ENCODE measurements around the gene CDKL4.
"Not testable (repeated sequence)": the region's sequence is repeated elsewhere in the genome, so short reads cannot be mapped to it uniquely, and the experiment has no call there.

CDKL4 gene

GRCh38 chr2:39202639-39203369, 41.0 kb downstream of the CDKL4 start:
- peak overlapping the region; percentile 14; the same call in 1 of the 2 replicates for H3K9ac ChIP-seq (ENCODE audit: low read depth, low read length)
- peak overlapping the region; percentile 28; the same call in 1 of the 2 replicates for H3K4me3 ChIP-seq (ENCODE audit: low read length)
- no peaks in the 10 kb centered on the region for H3K27me3 ChIP-seq (ENCODE audit: insufficient read depth, low read length)
- H3K27ac ChIP-seq (ENCODE audit: low read length), result no peak overlapping the region
- H3K9me3 ChIP-seq (ENCODE audit: insufficient read depth, low read depth, low read length), result no peaks in the 10 kb centered on the region
- peaks cover 13% of the 10 kb centered on the region for H3K4me1 ChIP-seq (ENCODE audit: insufficient read depth, low read length)
- H3K36me3 ChIP-seq (ENCODE audit: insufficient read depth, low read depth, low read length), result no peaks in the 10 kb centered on the region

GRCh38 chr2:39197003-39197402, 46.8 kb downstream of the CDKL4 start:
- H3K4me3 ChIP-seq (ENCODE audit: low read length); H3K4me1 ChIP-seq (ENCODE audit: insufficient read depth, low read length); H3K9me3 ChIP-seq (ENCODE audit: insufficient read depth, low read depth, low read length); H3K27me3 ChIP-seq (ENCODE audit: insufficient read depth, low read length); H3K9ac ChIP-seq (ENCODE audit: low read depth, low read length); H3K27ac ChIP-seq (ENCODE audit: low read length); H3K36me3 ChIP-seq (ENCODE audit: insufficient read depth, low read depth, low read length): not testable (repeated sequence)

GRCh38 chr2:39194686-39195085, 49.1 kb downstream of the CDKL4 start:
- Histone ChIP-seq H3K4me3 (ENCODE audit: low read length) (no peak overlapping the region), H3K36me3 (ENCODE audit: insufficient read depth, low read depth, low read length) (no peaks in the 10 kb centered on the region), H3K9ac (ENCODE audit: low read depth, low read length) (no peak overlapping the region), H3K27ac (ENCODE audit: low read length) (no peak overlapping the region), H3K4me1 (ENCODE audit: insufficient read depth, low read length) (no peaks in the 10 kb centered on the region), H3K27me3 (ENCODE audit: insufficient read depth, low read length) (no peaks in the 10 kb centered on the region), H3K9me3 (ENCODE audit: insufficient read depth, low read depth, low read length) (no peaks in the 10 kb centered on the region)

DNA sequence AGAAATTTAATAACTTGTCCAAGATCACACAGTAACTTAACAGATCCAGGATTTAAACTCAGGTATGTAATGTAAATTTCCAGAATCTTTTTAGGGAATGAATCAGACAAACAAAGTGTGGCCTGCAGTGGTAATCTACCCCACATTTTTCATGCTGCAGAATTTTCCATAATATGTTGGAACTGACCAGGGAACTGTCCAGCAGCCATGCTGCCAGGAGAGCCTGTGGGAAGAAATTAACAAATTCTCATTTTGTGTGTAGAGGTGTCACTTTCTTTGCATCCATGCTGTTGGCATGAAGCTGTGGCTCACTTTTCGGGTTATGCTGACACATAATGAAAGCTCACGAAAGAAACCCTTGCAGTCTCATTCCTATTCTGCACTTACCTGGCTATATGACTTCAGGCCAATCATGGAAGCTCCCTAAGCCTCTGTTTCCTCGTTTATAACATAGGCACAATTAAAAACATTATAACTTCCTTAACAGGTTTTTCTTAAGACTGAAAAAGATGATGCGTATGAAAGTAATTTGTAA, 54.7 kb downstream of the CDKL4 start:
- H3K4me3 ChIP-seq (ENCODE audit: low read length), result no peak overlapping the region
- no peak overlapping the region for H3K27ac ChIP-seq (ENCODE audit: low read length)
- H3K9me3 ChIP-seq (ENCODE audit: insufficient read depth, low read depth, low read length), result no peaks in the 10 kb centered on the region
- no peak overlapping the region for H3K9ac ChIP-seq (ENCODE audit: low read depth, low read length)
- no peaks in the 10 kb centered on the region for H3K27me3 ChIP-seq (ENCODE audit: insufficient read depth, low read length)
- no peaks in the 10 kb centered on the region for H3K36me3 ChIP-seq (ENCODE audit: insufficient read depth, low read depth, low read length)
- no peaks in the 10 kb centered on the region for H3K4me1 ChIP-seq (ENCODE audit: insufficient read depth, low read length)

DNA sequence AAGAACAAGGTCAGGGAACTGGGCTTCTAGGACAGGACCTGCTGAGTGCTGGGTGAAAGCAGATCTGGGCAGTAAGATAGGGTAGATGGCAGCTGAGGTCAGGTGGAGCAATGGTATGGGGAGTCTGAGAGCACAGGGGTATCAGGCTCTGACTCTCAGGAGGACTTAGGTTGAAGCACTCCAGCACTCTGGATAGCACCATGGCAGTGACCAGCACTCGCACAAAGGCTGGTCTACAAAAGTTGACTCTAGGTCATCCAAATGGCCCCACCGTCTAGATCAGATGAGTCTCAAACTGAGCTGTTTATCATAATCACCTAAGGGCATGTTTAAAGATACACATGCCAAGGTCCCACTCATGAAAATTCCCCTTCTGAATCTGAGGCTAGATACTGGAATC, 60.1 kb downstream of the CDKL4 start:
- Histone ChIP-seq H3K4me3 (ENCODE audit: low read length) (no peak overlapping the region), H3K27ac (ENCODE audit: low read length) (no peak overlapping the region), H3K36me3 (ENCODE audit: insufficient read depth, low read depth, low read length) (no peaks in the 10 kb centered on the region), H3K9me3 (ENCODE audit: insufficient read depth, low read depth, low read length) (no peaks in the 10 kb centered on the region), H3K9ac (ENCODE audit: low read depth, low read length) (no peak overlapping the region), H3K27me3 (ENCODE audit: insufficient read depth, low read length) (no peaks in the 10 kb centered on the region), H3K4me1 (ENCODE audit: insufficient read depth, low read length) (no peaks in the 10 kb centered on the region)

GRCh38 chr2:39181297-39181696, 62.5 kb downstream of the CDKL4 start:
- Histone ChIP-seq H3K27ac (ENCODE audit: low read length) (no peak overlapping the region), H3K36me3 (ENCODE audit: insufficient read depth, low read depth, low read length) (no peaks in the 10 kb centered on the region), H3K4me3 (ENCODE audit: low read length) (no peak overlapping the region), H3K27me3 (ENCODE audit: insufficient read depth, low read length) (no peaks in the 10 kb centered on the region), H3K4me1 (ENCODE audit: insufficient read depth, low read length) (no peaks in the 10 kb centered on the region), H3K9ac (ENCODE audit: low read depth, low read length) (no peak overlapping the region), H3K9me3 (ENCODE audit: insufficient read depth, low read depth, low read length) (no peaks in the 10 kb centered on the region)

DNA sequence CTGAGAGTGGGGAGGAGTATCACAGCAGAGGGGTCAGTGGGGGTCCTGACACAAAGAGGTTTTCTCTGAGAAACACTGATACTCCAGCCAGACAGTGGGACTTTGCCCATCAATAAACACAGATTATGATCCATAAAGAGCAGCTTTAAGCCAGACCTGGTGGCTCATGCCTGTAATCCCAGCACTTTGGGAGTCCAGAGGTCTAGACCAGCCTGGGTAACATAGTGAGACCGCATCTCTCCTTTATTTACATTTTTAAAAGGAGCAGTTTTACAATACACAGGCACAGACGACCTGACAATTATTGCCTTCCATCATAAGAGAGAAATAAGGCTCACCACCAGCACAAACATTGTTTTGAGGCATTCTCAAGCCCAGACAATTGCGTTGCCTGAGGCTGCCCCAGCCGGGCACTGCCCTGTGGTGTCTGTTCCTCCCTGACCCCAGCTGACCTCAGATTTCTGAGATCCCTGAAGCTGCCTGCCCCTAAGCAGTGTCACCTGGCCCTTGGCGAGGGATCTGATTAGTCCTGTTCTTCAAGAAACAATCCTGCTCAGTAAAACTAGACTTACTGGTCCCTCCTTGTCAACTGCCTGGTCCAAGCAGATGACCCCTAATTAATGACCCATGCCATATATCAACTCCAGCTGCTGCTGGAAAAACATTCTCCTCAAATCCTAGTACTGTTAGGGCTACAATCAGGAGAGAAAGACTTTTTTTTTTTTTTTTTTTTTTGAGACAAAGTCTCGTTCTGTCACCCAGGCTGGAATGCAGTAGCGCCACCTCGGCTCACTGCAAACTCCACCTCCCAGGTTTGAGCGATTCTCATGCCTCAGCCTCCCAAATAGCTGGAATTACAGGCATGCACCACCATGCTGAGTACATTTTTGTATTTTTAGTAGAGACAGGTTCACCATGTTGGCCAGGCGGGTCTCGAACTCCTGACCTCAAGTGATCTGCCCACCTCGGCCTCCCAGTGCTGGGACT, 63.5 kb downstream of the CDKL4 start:
- H3K27me3 ChIP-seq (ENCODE audit: insufficient read depth, low read length), result no peaks in the 10 kb centered on the region
- H3K9ac ChIP-seq (ENCODE audit: low read depth, low read length), result no peak overlapping the region
- no peaks in the 10 kb centered on the region for H3K9me3 ChIP-seq (ENCODE audit: insufficient read depth, low read depth, low read length)
- no peak overlapping the region for H3K27ac ChIP-seq (ENCODE audit: low read length)
- no peaks in the 10 kb centered on the region for H3K36me3 ChIP-seq (ENCODE audit: insufficient read depth, low read depth, low read length)
- H3K4me1 ChIP-seq (ENCODE audit: insufficient read depth, low read length), result no peaks in the 10 kb centered on the region
- H3K4me3 ChIP-seq (ENCODE audit: low read length), result no peak overlapping the region

- Histone ChIP-seq H3K27me3 (ENCODE audit: insufficient read depth, low read length) (no peaks in the 10 kb centered on the region), H3K36me3 (ENCODE audit: insufficient read depth, low read depth, low read length) (no peaks in the 10 kb centered on the region), H3K9ac (ENCODE audit: low read depth, low read length) (no peak overlapping the region), H3K4me1 (ENCODE audit: insufficient read depth, low read length) (no peaks in the 10 kb centered on the region), H3K4me3 (ENCODE audit: low read length) (no peak overlapping the region), H3K27ac (ENCODE audit: low read length) (no peak overlapping the region), H3K9me3 (ENCODE audit: insufficient read depth, low read depth, low read length) (no peaks in the 10 kb centered on the region)
These were observed 65.0 kb downstream of the CDKL4 start for GRCh38 chr2:39178756-39179155.

GRCh38 chr2:39176997-39177396, 66.8 kb downstream of the CDKL4 start:
- H3K36me3 ChIP-seq (ENCODE audit: insufficient read depth, low read depth, low read length), result no peaks in the 10 kb centered on the region
- H3K4me1 ChIP-seq (ENCODE audit: insufficient read depth, low read length), result no peaks in the 10 kb centered on the region
- H3K27me3 ChIP-seq (ENCODE audit: insufficient read depth, low read length), result no peaks in the 10 kb centered on the region
- no peak overlapping the region for H3K27ac ChIP-seq (ENCODE audit: low read length)
- no peaks in the 10 kb centered on the region for H3K9me3 ChIP-seq (ENCODE audit: insufficient read depth, low read depth, low read length)
- no peak overlapping the region for H3K9ac ChIP-seq (ENCODE audit: low read depth, low read length)
- H3K4me3 ChIP-seq (ENCODE audit: low read length), result no peak overlapping the region

DNA sequence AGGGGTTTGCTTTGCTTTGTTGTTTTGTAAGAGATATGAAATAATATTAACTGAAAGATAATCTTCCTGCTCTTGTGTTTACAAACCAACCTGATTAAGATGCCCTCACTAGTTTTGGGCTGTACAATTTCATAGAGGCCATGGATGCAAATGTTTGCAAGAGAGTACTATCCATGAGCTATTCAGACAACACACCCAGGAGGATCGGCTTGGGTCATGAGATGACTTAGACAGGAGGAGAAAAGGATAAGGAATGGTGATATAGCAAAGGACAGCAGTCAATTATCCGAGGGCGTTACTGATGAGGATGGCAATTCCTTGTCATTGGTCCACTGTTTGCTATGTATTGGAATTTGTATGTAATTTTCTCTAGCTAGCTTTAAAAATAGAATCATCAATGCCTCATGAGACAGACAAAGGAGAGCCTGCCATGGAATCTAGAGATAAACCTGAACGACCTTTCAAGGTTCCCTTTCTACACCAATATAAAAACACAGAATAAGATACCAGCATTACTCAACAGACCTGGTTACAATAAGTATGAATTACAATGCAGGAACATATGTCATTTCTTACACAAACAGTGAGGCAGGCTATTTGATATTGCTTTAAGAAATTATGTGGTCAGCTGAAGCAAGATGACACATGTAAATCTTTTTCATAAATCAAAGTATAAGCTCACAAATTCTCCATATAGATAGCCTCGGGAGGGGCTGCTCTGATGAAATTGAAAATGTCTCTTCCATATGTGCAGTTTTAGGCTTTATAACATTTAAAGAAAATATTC, 68.6 kb downstream of the CDKL4 start:
- Histone ChIP-seq H3K9ac (ENCODE audit: low read depth, low read length) (no peak overlapping the region), H3K4me3 (ENCODE audit: low read length) (no peak overlapping the region), H3K27me3 (ENCODE audit: insufficient read depth, low read length) (no peaks in the 10 kb centered on the region), H3K27ac (ENCODE audit: low read length) (no peak overlapping the region), H3K36me3 (ENCODE audit: insufficient read depth, low read depth, low read length) (no peaks in the 10 kb centered on the region), H3K4me1 (ENCODE audit: insufficient read depth, low read length) (no peaks in the 10 kb centered on the region), H3K9me3 (ENCODE audit: insufficient read depth, low read depth, low read length) (no peaks in the 10 kb centered on the region)

GRCh38 chr2:39174022-39174421, 69.7 kb downstream of the CDKL4 start:
- Histone ChIP-seq H3K36me3 (ENCODE audit: insufficient read depth, low read depth, low read length) (no peaks in the 10 kb centered on the region), H3K27ac (ENCODE audit: low read length) (no peak overlapping the region), H3K4me1 (ENCODE audit: insufficient read depth, low read length) (no peaks in the 10 kb centered on the region), H3K9ac (ENCODE audit: low read depth, low read length) (no peak overlapping the region), H3K9me3 (ENCODE audit: insufficient read depth, low read depth, low read length) (no peaks in the 10 kb centered on the region), H3K27me3 (ENCODE audit: insufficient read depth, low read length) (no peaks in the 10 kb centered on the region), H3K4me3 (ENCODE audit: low read length) (no peak overlapping the region)
